ENCODE data around the gene ANKRD12. TPM values are rescaled to one million over a fixed set of nuclear protein-coding genes. Genes with fewer than 3 reads are reported as not detected.

The ANKRD12 gene
- total RNA-seq, 1 donor from 2014 or later: 48.6 TPM

DNA sequence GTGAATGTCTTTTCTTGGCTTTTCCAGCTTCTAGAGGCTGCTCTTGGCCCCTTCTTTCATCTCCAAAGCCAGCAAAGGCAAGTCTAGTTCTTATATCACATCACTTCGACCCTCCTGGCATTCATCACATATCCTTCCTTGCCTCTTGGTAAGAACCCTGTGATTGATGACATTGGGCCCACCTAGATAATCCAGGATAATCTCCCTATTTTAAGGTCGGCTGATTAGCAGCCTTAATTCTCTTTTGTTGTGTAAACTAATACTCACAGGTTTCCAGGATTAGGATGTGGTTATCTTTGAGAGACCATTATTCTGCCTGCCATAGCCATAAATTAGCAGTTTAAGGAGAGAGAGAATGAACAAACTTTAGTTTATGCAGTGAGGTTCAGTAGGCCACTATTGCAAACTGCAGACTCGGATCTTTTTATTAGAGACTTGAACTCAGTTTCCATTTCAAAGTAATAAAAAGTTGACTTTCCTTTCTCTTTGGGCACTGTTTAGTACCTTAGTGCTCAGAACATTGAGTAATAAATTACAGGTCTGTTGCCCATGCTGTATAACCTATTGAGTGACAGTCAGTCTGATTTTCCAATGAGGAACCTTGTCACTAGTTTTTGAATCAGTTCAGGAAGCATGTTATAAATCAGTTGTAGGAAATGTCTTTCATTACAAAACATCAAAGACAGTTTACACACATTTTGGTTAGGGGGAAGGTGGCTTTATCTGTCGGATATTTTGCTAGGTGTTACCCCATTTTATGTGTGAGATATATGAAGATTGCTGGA is 29.6 kb upstream of the ANKRD12 start:
- DNase-seq: no peak

DNA sequence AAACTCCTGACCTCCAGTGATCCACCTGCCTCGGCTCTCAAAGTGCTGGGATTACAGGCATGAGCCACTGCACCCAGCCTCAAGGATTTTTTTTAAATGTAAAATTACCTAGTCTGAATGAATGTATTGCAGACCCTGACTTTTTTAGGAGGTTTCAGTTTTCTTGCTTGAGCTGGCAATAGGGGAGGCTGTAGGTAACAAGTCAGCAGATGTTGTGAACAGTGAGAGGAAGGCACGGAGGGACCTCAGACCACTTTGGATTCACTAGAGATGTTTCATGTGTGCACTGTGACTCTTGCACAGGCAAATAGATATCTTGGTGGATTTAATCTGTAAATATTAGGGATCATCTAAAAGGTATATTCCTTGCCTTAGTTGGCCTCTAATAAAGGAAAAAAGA is 27.7 kb upstream of the ANKRD12 start:
- DNase-seq: no peak

DNA sequence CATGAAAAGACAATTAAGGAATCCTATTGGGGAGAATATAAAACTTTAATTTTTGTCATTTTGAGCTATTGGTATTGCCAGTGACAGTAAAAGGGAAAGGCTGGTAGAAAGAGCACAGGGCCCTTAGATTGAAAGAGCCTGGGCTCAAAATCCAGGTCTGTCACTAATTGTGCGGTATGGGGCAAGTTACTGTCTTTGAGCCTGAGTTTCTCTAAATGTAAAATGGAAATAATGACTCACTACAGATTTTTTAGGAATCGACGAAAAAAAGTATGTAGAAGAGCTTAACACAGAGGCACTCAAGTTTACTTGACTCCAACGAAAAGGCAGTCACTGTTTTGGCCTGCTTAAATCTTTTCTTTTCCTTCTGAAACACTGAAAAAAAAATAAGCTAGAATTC is 27.1 kb upstream of the ANKRD12 start:
- no peak for DNase-seq

DNA sequence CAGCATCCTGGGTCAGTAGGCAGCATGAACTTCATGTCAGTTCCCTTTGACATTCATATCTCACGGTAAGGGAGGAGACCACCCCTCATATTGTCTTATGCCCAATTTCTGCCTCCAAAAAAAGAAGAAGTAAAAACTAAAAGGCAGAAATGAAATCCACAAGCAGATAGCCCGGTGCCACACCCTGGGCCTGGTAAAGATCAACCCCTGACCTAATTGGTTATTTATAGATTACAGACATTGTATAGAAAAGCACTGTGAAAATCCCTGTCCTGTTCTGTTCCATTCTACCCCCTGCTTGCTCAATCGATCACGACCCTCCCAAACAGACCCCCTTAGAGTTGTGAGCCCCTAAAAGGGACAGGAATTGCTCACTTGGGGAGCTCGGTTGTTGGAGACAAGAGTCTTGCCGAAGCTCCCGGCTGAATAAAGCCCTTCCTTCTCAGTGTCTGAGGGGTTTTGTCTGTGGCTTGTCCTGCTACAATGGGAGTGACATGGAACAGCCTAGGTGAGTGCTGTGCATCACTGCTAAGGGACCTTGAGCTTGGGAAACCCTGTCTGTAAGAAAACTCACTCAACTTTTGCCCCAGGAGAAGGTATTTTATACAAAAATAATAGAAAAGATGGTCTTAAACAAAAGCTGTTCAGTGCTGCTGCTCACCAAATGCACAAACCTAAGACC is 23.0 kb upstream of the ANKRD12 start:
- no peak for DNase-seq

DNA sequence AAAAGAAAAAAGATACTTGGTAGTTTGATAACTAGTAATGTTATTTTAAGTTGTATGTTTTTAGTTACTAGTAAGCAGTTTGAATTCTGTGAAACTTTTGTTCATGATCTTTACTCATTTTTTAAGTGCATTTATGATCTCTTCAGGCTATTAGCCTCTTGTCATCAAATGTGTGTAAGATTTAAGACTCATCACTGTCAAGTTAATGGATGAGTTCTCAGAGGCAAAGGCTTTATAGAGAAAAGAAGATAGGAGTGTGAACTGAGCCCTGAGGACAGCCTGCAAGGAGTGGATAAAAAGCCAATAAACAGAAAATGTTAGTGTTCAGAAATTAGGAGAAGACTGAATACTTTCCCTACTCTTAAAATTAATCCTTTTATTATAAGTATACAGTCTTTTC is 20.6 kb upstream of the ANKRD12 start:
- no peak for DNase-seq

DNA sequence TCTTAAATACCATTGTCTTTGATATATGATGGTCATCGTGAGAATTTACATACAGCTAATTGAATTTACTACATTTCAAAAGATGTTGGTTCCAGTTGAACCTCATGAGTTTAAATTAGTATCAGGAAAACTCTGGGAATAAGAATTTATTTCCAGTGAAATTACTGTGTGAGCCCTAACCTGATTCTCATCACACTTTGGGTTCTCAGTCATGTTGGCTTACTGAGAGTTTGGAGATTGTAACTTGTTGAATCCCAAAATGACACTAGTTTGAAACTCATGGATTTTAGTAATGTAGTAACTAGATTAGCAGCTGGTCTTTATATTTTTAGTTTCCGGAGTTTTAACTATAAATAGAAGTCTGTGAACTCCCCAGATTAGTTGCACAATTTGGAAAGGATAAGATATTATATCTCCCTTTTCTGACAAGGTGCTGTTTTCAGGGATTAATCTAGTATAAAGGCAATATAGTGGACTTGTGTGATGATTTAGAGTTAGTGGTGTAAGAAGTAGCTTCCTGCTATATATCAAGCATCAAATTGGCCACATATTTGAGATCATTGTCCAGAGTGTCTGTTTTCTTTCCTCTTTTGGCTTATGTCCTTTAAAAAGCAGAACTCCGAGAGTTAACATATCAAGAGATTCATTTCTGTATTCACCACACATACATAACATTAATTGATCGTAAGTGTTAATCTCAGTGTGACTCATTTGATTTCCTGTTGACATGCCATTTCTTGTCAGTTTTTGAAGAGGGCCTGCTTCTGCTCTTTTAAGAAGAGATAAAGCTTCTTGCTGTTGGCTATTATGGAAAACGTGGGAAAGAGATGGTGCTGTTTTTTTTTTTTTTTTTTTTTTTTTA is 18.4 kb upstream of the ANKRD12 start:
- no peak for DNase-seq

DNA sequence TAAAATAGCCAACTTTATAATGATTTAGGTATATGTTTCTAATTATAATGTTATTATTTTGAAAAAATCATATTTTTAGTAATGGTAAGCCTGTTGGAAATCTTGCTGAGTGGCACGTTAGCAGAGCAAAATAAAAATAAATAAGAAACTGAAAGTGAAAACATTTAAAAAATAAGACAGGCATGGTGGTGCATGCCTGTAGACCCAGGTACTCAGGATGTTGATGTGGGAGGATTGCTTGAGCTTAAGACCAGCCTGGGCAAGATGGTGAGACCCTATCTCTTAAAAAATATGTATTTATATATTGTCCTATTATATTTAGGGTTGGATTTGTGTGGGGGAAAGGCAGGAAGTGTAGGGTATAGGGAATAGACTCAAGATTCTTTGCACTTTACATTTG is 15.8 kb upstream of the ANKRD12 start:
- DNase-seq: no peak

DNA sequence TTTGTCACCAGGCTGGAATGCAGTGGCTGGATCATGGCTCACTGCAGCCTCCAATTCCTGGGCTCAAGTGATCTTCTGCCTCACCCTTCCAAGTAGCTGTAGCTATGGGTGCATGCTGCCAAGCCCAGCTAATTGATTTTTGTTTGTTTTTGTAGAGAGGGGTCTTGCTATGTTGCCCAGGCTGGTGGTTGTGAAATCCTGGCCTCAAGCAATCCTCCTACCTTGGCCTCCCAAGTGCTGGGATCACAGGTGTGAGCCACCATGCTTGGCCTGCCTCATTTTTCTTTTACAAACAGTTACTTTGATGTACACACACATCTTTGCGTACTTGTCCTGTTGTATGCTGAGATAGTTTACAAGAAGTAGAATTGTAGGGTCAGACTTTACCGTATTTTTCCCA is 13.1 kb upstream of the ANKRD12 start:
- no peak for DNase-seq

DNA sequence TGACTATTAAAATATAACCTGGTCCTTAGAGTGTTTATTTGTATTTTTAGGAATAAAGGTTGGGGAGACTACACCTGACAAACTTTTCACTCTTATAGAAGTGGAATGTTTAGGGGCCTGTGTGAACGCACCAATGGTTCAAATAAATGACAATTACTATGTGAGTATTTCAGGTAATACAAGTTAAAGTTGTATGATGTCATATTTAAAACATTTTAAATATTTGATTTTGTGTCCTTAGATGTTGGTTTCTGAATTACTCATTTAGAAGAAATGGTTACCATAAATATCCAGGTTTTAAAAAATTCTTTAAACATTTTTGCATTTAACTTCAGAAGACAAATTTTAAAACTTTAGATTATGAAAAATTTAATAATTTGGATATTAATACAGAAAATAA is 11.8 kb upstream of the ANKRD12 start:
- DNase-seq: no peak

DNA sequence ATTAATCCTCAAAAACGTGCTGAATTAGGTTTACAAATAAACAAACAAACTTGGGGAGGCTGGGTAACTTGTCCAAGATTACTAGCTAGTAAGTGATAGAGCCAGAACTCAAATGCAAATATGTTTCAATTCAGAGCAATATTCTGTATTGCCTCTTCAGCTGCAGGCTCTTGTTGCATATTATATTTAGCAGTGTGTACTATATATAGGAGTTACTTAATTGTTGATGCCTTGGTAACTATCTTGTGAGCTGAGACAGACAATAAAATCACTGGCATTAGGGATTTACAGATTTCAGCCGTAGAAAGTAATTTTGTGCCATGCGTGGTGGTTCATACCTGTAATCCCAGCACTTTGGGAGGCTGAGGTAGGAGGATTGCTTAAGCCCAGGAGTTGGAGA is 10.2 kb upstream of the ANKRD12 start:
- DNase-seq: no peak

DNA sequence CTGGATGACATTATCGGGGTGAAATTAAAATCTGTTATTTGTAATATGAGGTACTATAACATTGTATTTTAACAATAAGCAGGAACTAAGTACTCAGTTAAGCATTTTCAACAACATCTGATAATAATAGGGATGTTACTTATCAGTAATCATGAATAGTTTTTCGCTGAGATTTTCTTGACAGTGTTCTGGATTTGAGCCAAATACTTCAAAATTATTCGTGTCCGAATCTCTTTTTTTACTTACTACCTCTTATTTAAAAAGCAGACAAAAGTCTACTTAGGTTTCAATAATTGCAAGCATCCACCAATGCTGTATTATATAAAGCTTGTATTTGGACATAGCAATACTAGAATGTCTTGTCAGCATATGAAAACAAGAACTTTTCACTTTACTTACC is 6.4 kb upstream of the ANKRD12 start:
- DNase-seq: no peak

DNA sequence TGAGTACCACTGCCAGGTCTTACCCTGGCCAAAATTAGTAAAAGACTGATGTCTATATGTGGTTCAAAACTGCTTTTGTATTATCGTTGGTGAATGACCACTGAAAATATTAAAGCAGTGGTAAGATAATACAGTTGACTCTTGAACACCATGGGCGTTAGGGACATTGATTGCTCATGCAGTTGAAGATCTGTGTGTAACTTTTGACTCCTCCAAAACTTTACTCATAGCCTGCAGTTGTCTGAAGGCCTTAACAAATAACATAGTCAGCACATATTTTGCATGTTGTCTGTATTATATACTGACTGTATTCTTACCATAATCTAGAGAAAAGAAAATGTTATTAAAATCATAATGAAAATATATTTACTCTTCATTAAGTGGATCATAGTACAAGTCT is 5.8 kb upstream of the ANKRD12 start:
- no peak for DNase-seq

DNA sequence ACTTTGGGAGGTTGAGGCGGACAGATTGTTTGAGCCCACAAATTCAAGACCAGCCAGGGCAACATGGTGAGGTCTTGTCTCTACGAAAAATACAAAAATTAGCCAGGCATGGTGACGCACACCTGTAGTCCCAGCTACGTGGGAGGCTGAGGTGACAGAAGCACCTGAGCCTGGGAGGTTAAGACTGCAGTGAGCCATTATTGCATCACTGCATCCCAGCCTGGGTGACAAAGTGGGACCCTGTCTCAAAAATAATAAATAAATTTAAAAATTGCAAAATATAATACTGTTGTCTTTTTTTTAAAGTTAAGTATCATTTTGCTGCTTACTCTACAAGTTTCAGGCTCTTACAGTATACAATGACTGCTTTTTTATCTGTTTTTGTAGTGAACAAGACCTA is 4.0 kb upstream of the ANKRD12 start:
- DNase-seq: no peak

DNA sequence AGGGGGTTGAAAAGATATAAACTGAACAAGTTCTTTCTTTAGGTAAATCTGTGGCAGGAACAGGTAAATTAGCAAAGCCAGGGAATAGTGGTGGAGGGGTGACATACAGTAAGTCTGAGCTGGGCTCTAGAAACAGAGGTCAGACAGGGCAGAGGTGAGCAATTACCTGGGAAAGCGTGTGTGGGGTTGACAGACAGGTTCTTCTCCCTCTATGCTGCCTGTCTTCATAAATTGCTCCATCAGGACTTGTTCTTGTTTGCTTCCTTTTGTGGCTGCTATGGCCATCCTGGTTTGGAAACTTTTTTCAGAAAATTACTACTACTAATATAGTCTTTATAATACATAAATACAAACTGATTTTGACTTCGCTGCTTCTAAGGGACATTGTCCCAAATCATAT is 3.4 kb upstream of the ANKRD12 start:
- no peak for DNase-seq

DNA sequence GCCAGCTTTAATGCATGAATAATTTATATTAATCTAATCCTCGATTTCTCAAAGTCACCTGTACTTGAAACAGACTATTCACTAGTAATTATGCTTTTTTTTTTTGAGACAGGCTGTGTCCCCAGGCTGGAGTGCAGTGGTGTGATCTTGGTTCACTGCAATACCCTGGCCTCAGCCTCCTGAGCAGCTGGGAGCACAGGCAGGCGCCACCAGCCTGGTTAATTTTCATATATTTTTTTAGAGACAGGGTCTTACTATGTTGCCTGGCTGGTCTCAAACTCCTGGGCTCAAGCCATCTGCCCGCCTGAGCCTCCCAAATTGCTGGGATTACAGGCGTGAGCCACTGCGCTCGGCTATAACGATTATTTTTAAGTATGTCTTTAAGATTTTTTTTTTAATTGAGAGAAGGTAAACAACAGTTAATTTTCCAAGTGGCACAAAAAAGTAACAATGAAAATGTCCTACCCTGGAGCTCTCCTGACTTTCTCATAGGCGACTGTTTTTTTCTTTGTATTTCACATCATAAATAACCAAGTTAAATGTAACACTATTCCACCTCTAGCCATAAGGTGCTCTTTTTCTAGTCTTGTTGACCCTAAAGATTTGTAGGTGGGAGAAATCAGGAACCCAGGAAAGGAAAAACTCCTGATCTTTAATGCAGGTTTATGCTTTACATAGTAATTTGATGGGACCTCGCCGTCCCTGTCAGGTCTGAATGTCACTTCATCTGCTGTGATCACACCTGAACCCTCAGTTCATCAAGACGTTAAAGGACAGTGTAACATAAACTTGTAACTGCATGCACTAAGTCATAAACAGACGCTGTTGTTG is 1.3 kb upstream of the ANKRD12 start:
- no peak for DNase-seq

DNA sequence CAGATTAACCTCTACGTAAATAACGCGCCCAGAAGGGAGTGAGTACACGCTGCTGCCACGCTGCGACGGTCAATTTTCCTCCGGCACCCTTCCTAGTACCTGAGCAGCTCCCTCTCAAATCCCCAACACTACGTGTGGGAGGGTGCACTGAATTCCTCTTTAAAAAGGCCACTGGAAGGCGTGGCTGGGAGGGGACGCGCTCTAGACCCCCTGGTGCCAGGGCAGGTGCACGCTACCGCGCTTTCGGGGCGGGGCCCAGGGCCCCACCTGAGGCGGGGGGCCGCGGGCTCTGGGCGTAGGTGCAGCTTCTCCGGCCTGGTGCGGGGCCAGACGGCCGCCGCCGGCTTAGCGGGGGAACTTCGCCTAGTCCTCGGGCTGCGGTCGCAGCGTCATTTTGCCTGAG is 668 bp upstream of the ANKRD12 start:
- DNase-seq: peak; percentile 50

DNA sequence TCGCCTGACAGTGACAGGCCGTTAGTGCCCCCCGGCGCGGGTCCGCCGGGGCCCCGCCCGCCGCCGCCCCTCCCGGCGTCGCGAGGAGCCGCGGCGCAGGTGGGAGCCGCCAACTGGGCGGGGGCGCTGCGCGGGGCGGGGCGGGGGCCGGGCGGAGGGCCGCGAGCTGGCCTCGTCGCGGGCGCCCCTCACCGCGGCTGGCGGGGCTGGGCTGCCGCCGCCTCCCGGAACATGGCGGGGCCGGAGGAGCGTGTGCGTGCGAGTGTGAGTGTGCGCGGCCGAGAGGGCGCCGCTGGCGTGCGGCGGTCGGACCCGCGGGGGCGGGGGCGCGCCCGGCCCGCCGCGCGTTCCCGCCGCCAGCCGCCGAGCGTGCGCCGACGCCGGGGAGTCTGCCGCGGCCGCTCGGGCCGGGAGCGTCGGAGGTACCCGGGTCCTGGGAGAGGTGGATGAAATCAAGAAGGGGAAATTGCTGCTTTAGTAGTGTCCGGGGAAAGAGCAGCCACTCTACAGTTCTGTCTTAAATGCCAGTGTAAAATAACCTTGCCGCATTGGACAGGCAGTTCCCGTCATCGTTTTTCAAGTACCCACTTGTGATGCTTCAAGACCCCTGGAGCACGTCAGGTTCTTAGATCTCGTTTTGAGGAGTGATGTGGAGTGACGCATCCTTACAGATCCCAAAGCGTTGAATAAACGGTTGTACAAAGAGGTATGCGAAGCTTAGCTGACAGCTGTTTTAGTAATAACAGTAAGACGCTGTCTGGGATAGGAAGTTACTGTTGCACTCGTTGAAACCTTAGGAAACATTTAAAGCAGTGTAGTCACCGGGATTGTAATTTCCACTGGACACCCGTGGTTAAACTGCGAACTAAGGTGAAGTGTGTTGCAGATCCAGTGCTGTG is 836 bp downstream of the ANKRD12 start:
- DNase-seq: peak; percentile 85

DNA sequence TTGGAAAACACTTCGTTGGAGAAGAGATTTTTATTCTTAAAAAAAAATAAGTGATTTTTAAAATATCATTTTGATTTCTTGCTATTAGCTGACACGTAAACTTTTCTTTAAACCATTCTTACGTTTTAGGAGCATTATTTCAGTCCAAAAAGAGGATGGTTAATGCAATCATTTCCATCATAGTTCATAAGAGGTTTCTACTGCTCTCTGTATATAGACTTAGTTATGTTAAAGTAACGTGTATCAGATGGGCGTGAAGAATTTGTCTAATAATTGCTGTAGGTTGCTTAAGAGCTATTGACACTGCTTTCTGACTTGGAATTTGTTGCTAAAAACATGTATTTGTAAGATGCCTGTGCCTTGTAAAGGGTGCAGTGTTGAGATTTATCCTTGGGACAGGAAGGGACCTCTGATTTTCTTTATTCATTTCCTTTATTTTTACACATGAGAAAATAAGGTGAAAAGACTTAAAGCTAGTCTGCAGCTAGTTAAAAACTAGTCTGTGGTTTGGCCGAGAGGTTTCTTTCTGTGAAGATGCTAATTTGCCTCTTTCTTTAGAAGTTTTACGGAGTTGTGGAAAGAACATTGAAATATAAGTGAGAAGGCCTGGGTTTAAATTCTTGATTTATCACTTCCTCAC is 2.9 kb downstream of the ANKRD12 start:
- no peak for DNase-seq

DNA sequence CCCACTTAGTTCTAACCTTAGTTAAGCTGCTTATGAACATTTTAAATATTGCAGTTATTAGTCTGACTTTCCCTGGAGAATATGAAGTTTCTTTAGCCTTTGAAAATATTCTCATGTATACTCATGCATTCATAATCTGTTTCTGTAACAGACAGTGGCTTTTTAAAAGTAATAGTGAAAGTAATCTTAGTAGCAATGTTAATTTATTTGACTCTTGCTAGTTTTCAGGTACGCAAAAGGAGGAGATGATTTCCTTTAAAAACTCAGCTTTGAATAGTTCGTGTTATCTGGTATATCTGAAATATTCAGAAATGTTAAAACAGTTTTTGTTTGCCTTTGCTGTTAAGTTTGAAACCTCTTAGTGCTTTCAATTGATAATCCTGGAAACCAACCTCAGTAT is 3.8 kb downstream of the ANKRD12 start:
- no peak for DNase-seq

DNA sequence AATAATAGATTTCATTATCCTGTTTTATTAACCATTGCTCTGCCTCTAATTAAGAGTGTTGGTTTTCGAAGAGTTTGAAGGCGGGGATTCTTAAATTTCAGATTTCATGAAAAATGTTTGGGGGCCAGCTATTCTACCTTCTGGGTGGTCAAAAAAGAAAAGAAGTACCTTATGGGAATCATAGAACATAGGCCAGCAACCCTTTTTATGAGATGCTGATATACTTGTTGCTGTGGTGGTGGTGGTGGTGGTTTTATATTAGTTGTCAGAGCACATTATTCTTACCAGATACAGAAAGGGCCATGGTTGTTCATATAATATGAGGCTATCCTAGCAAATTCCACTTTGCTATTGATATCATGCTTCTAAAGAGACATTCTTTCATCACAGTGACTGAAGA is 4.4 kb downstream of the ANKRD12 start:
- no peak for DNase-seq

DNA sequence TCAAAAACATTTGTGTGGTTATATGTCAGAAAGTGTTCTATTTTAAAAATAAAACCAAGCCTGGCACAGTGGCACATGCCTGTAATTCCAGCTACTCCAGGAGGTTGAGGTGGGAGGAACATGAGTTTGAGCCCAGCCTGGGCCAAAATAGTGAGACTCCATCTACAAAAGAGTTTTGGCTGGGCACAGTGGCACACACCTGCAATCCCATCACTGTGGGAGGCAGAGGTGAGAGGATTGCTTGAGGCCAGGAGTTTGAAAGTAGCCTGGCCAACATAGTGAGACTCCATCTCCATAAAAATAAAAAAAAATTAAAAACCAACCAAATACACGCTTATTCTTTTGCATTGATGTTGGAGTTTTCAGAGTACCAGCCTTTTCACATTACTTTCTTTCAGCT is 9.6 kb downstream of the ANKRD12 start:
- no peak for DNase-seq
